NT2/D1 (cell line): ENCODE measurements around the gene NSD2.

Experiments
- SUZ12 ChIP-seq: IDR thresholded peaks from 2 replicates; pipeline ENCODE4 v1.6.1; 2011; ENCODE audit not compliant: insufficient read length, insufficient read depth; ENCODE audit errors: extremely low read depth
- YY1 ChIP-seq: IDR thresholded peaks from 2 replicates; pipeline ENCODE4 v1.6.1; 2011; ENCODE audit not compliant: insufficient read length, insufficient read depth
- ZNF274 ChIP-seq: IDR thresholded peaks from 2 replicates; pipeline ENCODE4 v1.6.1; 2011; ENCODE audit warnings: mild to moderate bottlenecking, low read depth, low read length

GRCh38 chr4:1968686-1969295 is 97.6 kb downstream of the NSD2 start:
- TF ChIP-seq SUZ12 (no peak), YY1 (no peak), ZNF274 (no peak)
